Hepatocyte (in vitro differentiated cells): Measurements from ENCODE around the gene CPD. TPM values are rescaled to one million over a fixed set of nuclear protein-coding genes. Genes with fewer than 3 reads are reported as not detected.

Experiments
- DNase-seq: peaks from one replicate; pipeline ENCODE4 v3.0.0-alpha.2; 2016; ENCODE audit warnings: low spot score
- H2AFZ ChIP-seq: fragments of 200-600 bp; sonication (generic); 2 replicates; pipeline ENCODE4 v1.6.0; 2016; ENCODE audit warnings: antibody characterized with exemption, mild to moderate bottlenecking
- H3K27ac ChIP-seq: fragments of 200-600 bp; sonication (generic); 2 replicates; pipeline ENCODE4 v1.5.1; 2016; ENCODE audit warnings: mild to moderate bottlenecking
- H3K27me3 ChIP-seq: fragments of 200-600 bp; sonication (generic); 2 replicates; pipeline ENCODE4 v1.6.1; 2016
- H3K36me3 ChIP-seq: fragments of 200-600 bp; sonication (generic); replicated peaks from 2 replicates; pipeline ENCODE4 v1.5.1; 2016; ENCODE audit warnings: low read depth; ENCODE audit not compliant: insufficient read depth
- H3K4me1 ChIP-seq: fragments of 200-600 bp; sonication (generic); 2 replicates; pipeline ENCODE4 v1.5.1; 2016; ENCODE audit warnings: mild to moderate bottlenecking, moderate library complexity; ENCODE audit not compliant: insufficient read depth
- H3K4me2 ChIP-seq: fragments of 200-600 bp; sonication (generic); 2 replicates; pipeline ENCODE4 v1.6.0; 2016
- H3K4me3 ChIP-seq: fragments of 200-600 bp; sonication (generic); 2 replicates; pipeline ENCODE4 v1.5.1; 2016; ENCODE audit warnings: mild to moderate bottlenecking
- H3K79me2 ChIP-seq: fragments of 200-600 bp; sonication (generic); 2 replicates; pipeline ENCODE4 v1.6.0; 2017; ENCODE audit warnings: mild to moderate bottlenecking
- H3K9me2 ChIP-seq: fragments of 200-600 bp; sonication (generic); replicated peaks from 2 replicates; pipeline ENCODE4 v1.6.0; 2017; ENCODE audit warnings: mild to moderate bottlenecking; ENCODE audit not compliant: insufficient read depth
- H3K9me3 ChIP-seq: fragments of 200-600 bp; sonication (generic); 2 replicates; pipeline ENCODE4 v1.5.1; 2016; ENCODE audit warnings: low read depth, mild to moderate bottlenecking
- H4K20me1 ChIP-seq: fragments of 200-600 bp; sonication (generic); 2 replicates; pipeline ENCODE4 v1.6.0; 2016; ENCODE audit warnings: mild to moderate bottlenecking; ENCODE audit not compliant: insufficient read depth, poor library complexity, severe bottlenecking
- EZH2 ChIP-seq: fragments of 200-600 bp; sonication (generic); IDR thresholded peaks from 2 replicates; pipeline ENCODE4 v1.6.1; 2016; ENCODE audit warnings: antibody characterized with exemption, mild to moderate bottlenecking, borderline replicate concordance
- EZH2phosphoT487 ChIP-seq: fragments of 200-600 bp; sonication (generic); IDR thresholded peaks from one replicate; pipeline ENCODE4 v1.6.1; 2018; ENCODE audit warnings: antibody characterized with exemption, mild to moderate bottlenecking, low read depth, moderate library complexity; ENCODE audit not compliant: unreplicated experiment, severe bottlenecking
- WGBS: methylation state at CpG from one replicate; pipeline ENCODE4 v1.1.6; 2016; ENCODE audit warnings: low lambda C conversion rate; ENCODE audit errors: missing lambda C conversion rate; 5-methylcytosine and 5-hydroxymethylcytosine counted together
- polyA plus RNA-seq: library from polyadenylated mRNA; unstranded; fragments of >200 nt; fragmentation: Nextera tagmentation; extraction: Ambion mirVana; gene quantifications from 2 replicates; pipeline ENCODE4 v1.2.1, GENCODE V29; 2016
- total RNA-seq: library from RNA; depleted of rRNA; stranded (reverse); fragments of >200 nt; gene quantifications from 2 replicates; pipeline ENCODE4 v1.2.3, GENCODE V29; 2014
- TF ChIP-seq, protein P1 (sequence below): fragments of 200-600 bp; sonication (generic); IDR thresholded peaks from 2 replicates; pipeline ENCODE4 v1.5.1; 2016; ENCODE audit warnings: antibody characterized with exemption, mild to moderate bottlenecking; ENCODE audit not compliant: poor library complexity

The CPD gene
- total RNA-seq (80.6 and 87.3 TPM in 2 replicates), polyA plus RNA-seq (20.7 and 22.2 TPM in 2 replicates)

GRCh38 chr17:30378825-30379302 is at the start of gene CPD:
Gene CPD, plus strand, starts transcription at chr17:30378927. Its CDS starts 54 bp downstream, at chr17:30378981.
- H3K9me3 ChIP-seq: no peaks in the 10 kb centered on the region
- no peaks in the 10 kb centered on the region for H3K9me2 ChIP-seq
- no peaks in the 10 kb centered on the region for H3K36me3 ChIP-seq
- peaks cover 31% of the 10 kb centered on the region for H4K20me1 ChIP-seq
- WGBS: 2% methylated on average over 24 of the region's 59 CpGs
- DNase-seq: peak; percentile 98
- H2AFZ ChIP-seq: peak within 1 kb of the TSS; percentile 47
- H3K27me3 ChIP-seq: no peaks in the 10 kb centered on the region
- H3K27ac ChIP-seq: peak within 1 kb of the TSS; percentile 85
- H3K4me1 ChIP-seq: peaks cover 30% of the 10 kb centered on the region
- peak within 1 kb of the TSS; percentile 90 for H3K4me2 ChIP-seq
- TF ChIP-seq EZH2phosphoT487 (no peak), EZH2 (no peak)
- TF ChIP-seq, protein P1, sequence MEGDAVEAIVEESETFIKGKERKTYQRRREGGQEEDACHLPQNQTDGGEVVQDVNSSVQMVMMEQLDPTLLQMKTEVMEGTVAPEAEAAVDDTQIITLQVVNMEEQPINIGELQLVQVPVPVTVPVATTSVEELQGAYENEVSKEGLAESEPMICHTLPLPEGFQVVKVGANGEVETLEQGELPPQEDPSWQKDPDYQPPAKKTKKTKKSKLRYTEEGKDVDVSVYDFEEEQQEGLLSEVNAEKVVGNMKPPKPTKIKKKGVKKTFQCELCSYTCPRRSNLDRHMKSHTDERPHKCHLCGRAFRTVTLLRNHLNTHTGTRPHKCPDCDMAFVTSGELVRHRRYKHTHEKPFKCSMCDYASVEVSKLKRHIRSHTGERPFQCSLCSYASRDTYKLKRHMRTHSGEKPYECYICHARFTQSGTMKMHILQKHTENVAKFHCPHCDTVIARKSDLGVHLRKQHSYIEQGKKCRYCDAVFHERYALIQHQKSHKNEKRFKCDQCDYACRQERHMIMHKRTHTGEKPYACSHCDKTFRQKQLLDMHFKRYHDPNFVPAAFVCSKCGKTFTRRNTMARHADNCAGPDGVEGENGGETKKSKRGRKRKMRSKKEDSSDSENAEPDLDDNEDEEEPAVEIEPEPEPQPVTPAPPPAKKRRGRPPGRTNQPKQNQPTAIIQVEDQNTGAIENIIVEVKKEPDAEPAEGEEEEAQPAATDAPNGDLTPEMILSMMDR: no peak
- peaks cover 48% of the 10 kb centered on the region for H3K79me2 ChIP-seq
- peak within 1 kb of the TSS; percentile 69 for H3K4me3 ChIP-seq

DNA sequence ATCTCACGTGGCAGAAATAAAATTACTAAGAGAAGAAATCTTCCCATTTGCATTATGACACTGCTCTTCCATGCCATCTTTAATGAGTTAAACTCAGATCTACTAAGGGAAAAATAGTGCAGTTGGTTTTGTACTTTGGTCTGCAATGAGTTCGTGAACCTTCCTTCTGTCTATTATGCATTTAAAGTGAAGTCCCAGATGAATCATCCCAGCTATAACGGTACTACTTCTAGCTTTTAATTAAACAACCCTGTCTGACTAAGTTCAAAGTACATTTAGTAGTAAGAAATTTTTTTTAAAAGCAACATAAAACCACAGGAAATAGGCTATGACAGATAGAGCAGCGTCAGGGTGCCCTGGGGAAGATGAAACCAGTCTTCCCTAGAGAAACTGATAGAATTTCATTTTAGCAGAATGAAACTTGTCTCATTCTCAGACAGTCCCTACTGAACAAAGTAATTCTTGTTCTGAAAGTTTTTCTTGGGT is 46.6 kb upstream of the CPD start:
- Histone ChIP-seq H3K9me3 (no peaks in the 10 kb centered on the region), H3K4me3 (no peak overlapping the region), H3K27ac (peak overlapping the region; percentile 64), H3K27me3 (no peaks in the 10 kb centered on the region), H3K4me1 (peaks cover 7% of the 10 kb centered on the region), H4K20me1 (no peaks in the 10 kb centered on the region), H2AFZ (no peak overlapping the region), H3K4me2 (peak overlapping the region; percentile 12), H3K9me2 (no peaks in the 10 kb centered on the region), H3K36me3 (no peaks in the 10 kb centered on the region), H3K79me2 (no peaks in the 10 kb centered on the region)
- 35% methylated on average over 4 of the region's 4 CpGs for WGBS
- DNase-seq: peak; percentile 56
- no peak for TF ChIP-seq EZH2phosphoT487
- TF ChIP-seq, protein P1: no peak
- TF ChIP-seq EZH2: no peak

GRCh38 chr17:30333503-30334360 is 45.0 kb upstream of the CPD start, which contains the start of gene TMIGD1:
Gene TMIGD1, minus strand, starts transcription at chr17:30334057. Its CDS starts 1,924 bp downstream, at chr17:30332133.
- peaks cover 15% of the 10 kb centered on the region for H3K4me1 ChIP-seq
- no peaks in the 10 kb centered on the region for H3K36me3 ChIP-seq
- H3K79me2 ChIP-seq: no peaks in the 10 kb centered on the region
- H3K4me2 ChIP-seq: peak within 1 kb of the TSS; percentile 18
- H3K9me2 ChIP-seq: no peaks in the 10 kb centered on the region
- TF ChIP-seq EZH2 (no peak), EZH2phosphoT487 (no peak)
- TF ChIP-seq, protein P1: no peak
- DNase-seq: no peak
- no peaks in the 10 kb centered on the region for H3K27me3 ChIP-seq
- no peak within 1 kb of the TSS for H2AFZ ChIP-seq
- H4K20me1 ChIP-seq: no peaks in the 10 kb centered on the region
- no peaks in the 10 kb centered on the region for H3K9me3 ChIP-seq
- H3K27ac ChIP-seq: peak within 1 kb of the TSS; percentile 71
- H3K4me3 ChIP-seq: no peak within 1 kb of the TSS
- 74% methylated on average over 9 of the region's 9 CpGs for WGBS
